Mesenchymal stem cell (in vitro differentiated cells and primary cell): ENCODE data around the gene ST7. TPM values are rescaled to one million over a fixed set of nuclear protein-coding genes. Genes with fewer than 3 reads are reported as not detected.

Source experiments
- DNase-seq: peaks from one replicate; pipeline ENCODE4 v3.0.0-alpha.2; 2013
- H2AFZ ChIP-seq: one replicate; pipeline ENCODE4 v1.6.1; 2013; ENCODE audit warnings: low read depth, mild to moderate bottlenecking, control low read depth, inconsistent platforms, low read length, moderate library complexity
- H2AK5ac ChIP-seq: 2 replicates; pipeline ENCODE4 v1.6.1; 2013; ENCODE audit warnings: low read length, moderate library complexity, mild to moderate bottlenecking, inconsistent platforms; ENCODE audit not compliant: severe bottlenecking
- H2BK120ac ChIP-seq: one replicate; pipeline ENCODE4 v1.6.1; 2013; ENCODE audit warnings: low read depth, mild to moderate bottlenecking, inconsistent platforms, low read length, moderate library complexity
- H2BK12ac ChIP-seq, 2 experiments: one replicate each; pipeline ENCODE4 v1.6.1; 2013; ENCODE audit warnings: inconsistent platforms in 2 of 2, low read length in 2 of 2, mild to moderate bottlenecking in 2 of 2, moderate library complexity in 2 of 2, control low read depth in 1 of 2
- H2BK15ac ChIP-seq: one replicate; pipeline ENCODE4 v1.6.1; 2013; ENCODE audit warnings: mild to moderate bottlenecking, low read depth, inconsistent platforms; ENCODE audit not compliant: poor library complexity, severe bottlenecking
- H2BK5ac ChIP-seq: 2 replicates; pipeline ENCODE4 v1.6.1; 2013; ENCODE audit warnings: low read depth, mild to moderate bottlenecking, low read length, control low read depth, inconsistent platforms; ENCODE audit not compliant: poor library complexity, severe bottlenecking
- H3K14ac ChIP-seq, 2 experiments: one replicate each; pipeline ENCODE4 v1.6.1; 2013; ENCODE audit warnings: inconsistent platforms in 2 of 2, low read length in 2 of 2, control low read depth in 1 of 2, mild to moderate bottlenecking in 1 of 2, moderate library complexity in 1 of 2
- H3K18ac ChIP-seq, 2 experiments: one replicate each; pipeline ENCODE4 v1.6.1; 2013; ENCODE audit warnings: inconsistent platforms in 2 of 2, low read length in 2 of 2, control low read depth in 1 of 2, low read depth in 1 of 2, mild to moderate bottlenecking in 1 of 2
- H3K23ac ChIP-seq, 2 experiments: one replicate each; pipeline ENCODE4 v1.6.1; 2013; ENCODE audit warnings: inconsistent platforms in 2 of 2, low read length in 2 of 2, mild to moderate bottlenecking in 2 of 2, moderate library complexity in 2 of 2, control low read depth in 1 of 2
- H3K27ac ChIP-seq: 2 replicates; pipeline ENCODE4 v1.5.1; 2013; ENCODE audit warnings: mild to moderate bottlenecking, moderate library complexity, low read length, control low read depth, inconsistent platforms; ENCODE audit not compliant: poor library complexity, severe bottlenecking
- H3K27me3 ChIP-seq, 2 experiments: 2 replicates each; pipeline versions ENCODE4 v1.6.1 to v1.7.0; 2013; ENCODE audit warnings: low read length in 2 of 2, mild to moderate bottlenecking in 2 of 2, moderate library complexity in 2 of 2, control low read depth in 1 of 2, inconsistent platforms in 1 of 2; ENCODE audit not compliant: control insufficient read depth in 1 of 2, insufficient read depth in 1 of 2
- H3K36me3 ChIP-seq, 2 experiments: 2 replicates each; pipeline versions ENCODE4 v1.6.1 to v1.7.0; 2013; ENCODE audit warnings: low read length in 2 of 2, control low read depth in 1 of 2, inconsistent platforms in 1 of 2, low read depth in 1 of 2, mild to moderate bottlenecking in 1 of 2; ENCODE audit not compliant: insufficient read depth in 2 of 2, control insufficient read depth in 1 of 2
- H3K4ac ChIP-seq, 2 experiments: one replicate each; pipeline ENCODE4 v1.6.1; 2013; ENCODE audit warnings: inconsistent platforms in 2 of 2, low read length in 2 of 2, mild to moderate bottlenecking in 2 of 2, moderate library complexity in 2 of 2, control low read depth in 1 of 2, low read depth in 1 of 2
- H3K4me1 ChIP-seq: 2 replicates; pipeline ENCODE4 v1.6.1; 2013; ENCODE audit warnings: low read depth, low read length, control low read depth; ENCODE audit not compliant: control insufficient read depth, insufficient read depth
- H3K4me2 ChIP-seq: 2 replicates; pipeline ENCODE4 v1.6.1; 2013; ENCODE audit warnings: low read length, mild to moderate bottlenecking, inconsistent platforms; ENCODE audit not compliant: poor library complexity, severe bottlenecking
- H3K4me3 ChIP-seq, 2 experiments: 2 replicates each; pipeline versions ENCODE4 v1.5.1 to v1.7.0; 2013; ENCODE audit warnings: low read length in 2 of 2, mild to moderate bottlenecking in 2 of 2, control low read depth in 1 of 2, low read depth in 1 of 2; ENCODE audit not compliant: insufficient read depth in 1 of 2
- H3K79me1 ChIP-seq: replicated peaks from 2 replicates; pipeline ENCODE4 v1.6.1; 2013; ENCODE audit warnings: mild to moderate bottlenecking, control low read depth, low read length, inconsistent platforms; ENCODE audit not compliant: poor library complexity, severe bottlenecking
- H3K9ac ChIP-seq: 2 replicates; pipeline ENCODE4 v1.7.0; 2013; ENCODE audit warnings: mild to moderate bottlenecking, low read length, moderate library complexity
- H3K9me3 ChIP-seq: 2 replicates; pipeline ENCODE4 v1.7.0; 2013; ENCODE audit warnings: mild to moderate bottlenecking, low read length; ENCODE audit not compliant: control insufficient read depth
- H4K8ac ChIP-seq: one replicate; pipeline ENCODE4 v1.6.1; 2013; ENCODE audit warnings: inconsistent platforms, mild to moderate bottlenecking, low read length, moderate library complexity
- H4K91ac ChIP-seq: one replicate; pipeline ENCODE4 v1.6.1; 2013; ENCODE audit warnings: mild to moderate bottlenecking, low read length, inconsistent platforms
- WGBS: methylation state at CpG from one replicate; pipeline ENCODE4 v1.1.7; 2013; ENCODE audit warnings: mixed read lengths; 5-methylcytosine and 5-hydroxymethylcytosine counted together
- polyA plus RNA-seq, 2 experiments: library from polyadenylated mRNA; stranded (reverse); fragments of 200-250 nt; gene quantifications; one replicate each; pipeline ENCODE4 v1.2.3, GENCODE V29; 2013

Gene ST7
- 23.8 TPM for polyA plus RNA-seq (2013, experiment 1 of 2)
- 24.5 TPM for polyA plus RNA-seq (2013, experiment 2 of 2)

- H3K36me3 ChIP-seq: no peaks in the 10 kb centered on the region
- peak; percentile 84 for DNase-seq
- peak within 1 kb of the TSS; percentile 73 for H4K91ac ChIP-seq
- peak within 1 kb of the TSS; percentile 83 for H3K4me2 ChIP-seq
- H3K4ac ChIP-seq: peak within 1 kb of the TSS; percentile 94 to 97
- H3K27me3 ChIP-seq: no peaks in the 10 kb centered on the region
- H3K9me3 ChIP-seq: no peaks in the 10 kb centered on the region
- peak within 1 kb of the TSS; percentile 6 to 55 for H3K23ac ChIP-seq
- under 1% methylated on average over 53 of the region's 77 CpGs for WGBS
- peak within 1 kb of the TSS; percentile 94 for H4K8ac ChIP-seq
- H3K79me1 ChIP-seq: peaks cover 17% of the 10 kb centered on the region
- peak within 1 kb of the TSS; percentile 100 for H3K27ac ChIP-seq
- peak within 1 kb of the TSS; percentile 96 for H3K9ac ChIP-seq
- H2AK5ac ChIP-seq: no peak within 1 kb of the TSS
- H3K4me1 ChIP-seq: peaks cover 4% of the 10 kb centered on the region
- H2BK5ac ChIP-seq: peak within 1 kb of the TSS; percentile 94
- H2BK15ac ChIP-seq: peak within 1 kb of the TSS; percentile 40
- peak within 1 kb of the TSS; percentile 93 for H2AFZ ChIP-seq
- H2BK12ac ChIP-seq: peak within 1 kb of the TSS; percentile 63 to 83
- peak within 1 kb of the TSS; percentile 92 to 99 for H3K14ac ChIP-seq
- H3K18ac ChIP-seq: peak within 1 kb of the TSS; percentile 96 to 98
- H2BK120ac ChIP-seq: peak within 1 kb of the TSS; percentile 97
- H3K4me3 ChIP-seq: peak within 1 kb of the TSS; percentile 88
These were observed at the start of gene ST7 for GRCh38 chr7:116953372-116953905. TSS of gene ST7 (plus strand) at chr7:116953501. CDS start at chr7:116953541, 40 bp downstream.

- Histone ChIP-seq H4K8ac (no peak overlapping the region), H2BK15ac (no peak overlapping the region), H3K14ac (no peak overlapping the region), H3K9ac (no peak overlapping the region), H3K36me3 (peaks cover 2 to 81% of the 10 kb centered on the region in 2 experiments), H3K4ac (no peak overlapping the region), H3K27ac (no peak overlapping the region), H2BK12ac (no peak overlapping the region), H2BK5ac (no peak overlapping the region), H3K27me3 (no peaks in the 10 kb centered on the region), H3K18ac (no peak overlapping the region), H2AFZ (no peak overlapping the region), H3K79me1 (peaks cover 16% of the 10 kb centered on the region), H4K91ac (no peak overlapping the region), H2BK120ac (no peak overlapping the region), H3K4me2 (no peak overlapping the region), H3K4me3 (no peak overlapping the region), H3K9me3 (no peaks in the 10 kb centered on the region), H2AK5ac (no peak overlapping the region), H3K4me1 (no peaks in the 10 kb centered on the region), H3K23ac (no peak overlapping the region)
- no peak for DNase-seq
- 100% methylated on average over 1 of the region's 1 CpG for WGBS
These were observed 46.9 kb upstream of the ST7 start for GRCh38 chr7:116906391-116906790.

- DNase-seq: no peak
- Histone ChIP-seq H2AFZ (no peak overlapping the region), H2AK5ac (no peak overlapping the region), H3K27me3 (no peaks in the 10 kb centered on the region), H3K14ac (no peak overlapping the region), H3K4me3 (no peak overlapping the region), H2BK120ac (no peak overlapping the region), H2BK5ac (no peak overlapping the region), H3K9ac (no peak overlapping the region), H3K4me2 (no peak overlapping the region), H2BK15ac (no peak overlapping the region), H3K4me1 (no peaks in the 10 kb centered on the region), H2BK12ac (no peak overlapping the region), H4K91ac (no peak overlapping the region), H3K79me1 (peaks cover 10% of the 10 kb centered on the region), H3K23ac (no peak overlapping the region), H3K9me3 (no peaks in the 10 kb centered on the region), H3K4ac (no peak overlapping the region), H4K8ac (no peak overlapping the region), H3K36me3 (peaks cover 9 to 87% of the 10 kb centered on the region in 2 experiments), H3K18ac (no peak overlapping the region), H3K27ac (no peak overlapping the region)
- WGBS: 99% methylated on average over 6 of the region's 6 CpGs
These were observed 42.9 kb upstream of the ST7 start for GRCh38 chr7:116910383-116910782.

GRCh38 chr7:116911801-116912200, 41.5 kb upstream of the ST7 start:
- Histone ChIP-seq H4K8ac (no peak overlapping the region), H3K14ac (no peak overlapping the region), H2BK5ac (no peak overlapping the region), H3K4me1 (no peaks in the 10 kb centered on the region), H3K4ac (no peak overlapping the region), H2BK120ac (no peak overlapping the region), H3K4me2 (no peak overlapping the region), H3K36me3 (peaks cover 13 to 87% of the 10 kb centered on the region in 2 experiments), H2BK15ac (no peak overlapping the region), H3K79me1 (peaks cover 8% of the 10 kb centered on the region), H3K4me3 (no peak overlapping the region), H3K27me3 (no peaks in the 10 kb centered on the region), H2AFZ (no peak overlapping the region), H3K23ac (no peak overlapping the region), H3K18ac (no peak overlapping the region), H4K91ac (no peak overlapping the region), H3K9me3 (no peaks in the 10 kb centered on the region), H3K27ac (no peak overlapping the region), H2BK12ac (no peak overlapping the region), H3K9ac (no peak overlapping the region), H2AK5ac (no peak overlapping the region)
- DNase-seq: peak; percentile 12
- 100% methylated on average over 1 of the region's 1 CpG for WGBS
